ENCODE results near the gene SLC1A3. TPM values are rescaled to one million over a fixed set of nuclear protein-coding genes. Genes with fewer than 3 reads are reported as not detected.

Gene SLC1A3
- total RNA-seq, 4 donors from 2014 or later: 10.1 to 17.7 (median 12.9) TPM

DNA sequence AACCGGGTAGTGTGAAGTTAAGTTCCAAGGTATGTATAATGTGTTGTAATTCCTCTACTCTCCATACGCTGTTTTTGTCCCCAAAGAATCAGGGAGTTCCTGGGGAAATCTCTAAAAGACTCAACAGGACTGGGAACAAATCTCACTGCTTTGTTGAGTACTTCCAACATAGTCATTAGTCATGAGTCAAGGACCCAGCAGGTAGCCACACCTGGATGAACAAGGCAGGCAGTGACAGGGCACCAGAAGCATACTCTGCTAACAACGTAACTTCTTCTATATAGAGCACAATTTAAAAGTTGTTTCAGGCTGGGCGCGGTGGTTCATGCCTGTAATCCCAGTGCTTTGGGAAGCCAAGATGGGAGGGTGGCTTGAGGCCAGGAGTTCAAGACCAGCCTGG lies 126.8 kb downstream of the SLC1A3 start:
- no peak for DNase-seq (ENCODE audit: low spot score in 2 of 2)
- WGBS, 2 donors: 66 to 73% methylated on average over 5 of the region's 5 CpGs
- intact Hi-C loops (cut with DNase I; ENCODE audit: low total_unique reads): loop anchor here (5.0 to 10.0 kb wide), 2 partner anchors 272 to 1791 kb away; no protein-coding TSS in a partner anchor
- TF ChIP-seq POLR2A (IDR thresholded peaks at IDR 0.05): no peak
- TF ChIP-seq, protein P1, sequence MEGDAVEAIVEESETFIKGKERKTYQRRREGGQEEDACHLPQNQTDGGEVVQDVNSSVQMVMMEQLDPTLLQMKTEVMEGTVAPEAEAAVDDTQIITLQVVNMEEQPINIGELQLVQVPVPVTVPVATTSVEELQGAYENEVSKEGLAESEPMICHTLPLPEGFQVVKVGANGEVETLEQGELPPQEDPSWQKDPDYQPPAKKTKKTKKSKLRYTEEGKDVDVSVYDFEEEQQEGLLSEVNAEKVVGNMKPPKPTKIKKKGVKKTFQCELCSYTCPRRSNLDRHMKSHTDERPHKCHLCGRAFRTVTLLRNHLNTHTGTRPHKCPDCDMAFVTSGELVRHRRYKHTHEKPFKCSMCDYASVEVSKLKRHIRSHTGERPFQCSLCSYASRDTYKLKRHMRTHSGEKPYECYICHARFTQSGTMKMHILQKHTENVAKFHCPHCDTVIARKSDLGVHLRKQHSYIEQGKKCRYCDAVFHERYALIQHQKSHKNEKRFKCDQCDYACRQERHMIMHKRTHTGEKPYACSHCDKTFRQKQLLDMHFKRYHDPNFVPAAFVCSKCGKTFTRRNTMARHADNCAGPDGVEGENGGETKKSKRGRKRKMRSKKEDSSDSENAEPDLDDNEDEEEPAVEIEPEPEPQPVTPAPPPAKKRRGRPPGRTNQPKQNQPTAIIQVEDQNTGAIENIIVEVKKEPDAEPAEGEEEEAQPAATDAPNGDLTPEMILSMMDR (IDR thresholded peaks at IDR 0.05): no peak
- H3K4me3 ChIP-seq (ENCODE audit: low read depth, poor library complexity, severe bottlenecking): no peak overlapping the region

DNA sequence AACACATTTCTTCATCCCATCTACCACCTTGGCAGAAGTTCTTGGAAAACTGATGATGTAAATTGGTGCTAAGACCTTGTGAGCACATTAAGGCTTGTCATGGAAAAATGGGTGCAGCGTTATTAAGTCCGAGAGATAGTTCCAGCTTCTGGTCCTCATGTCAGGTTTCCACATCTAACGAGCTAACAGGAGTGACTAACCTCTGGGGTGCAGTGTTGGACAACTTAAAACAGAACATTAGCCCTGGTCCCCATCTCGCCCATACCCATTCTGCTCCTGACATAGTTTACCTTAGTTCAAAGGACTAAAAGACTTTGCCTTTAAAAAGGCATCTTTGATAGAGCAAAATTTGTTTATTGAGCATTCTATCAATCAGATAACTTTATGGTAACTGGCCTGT lies 128.0 kb downstream of the SLC1A3 start:
- no peak for DNase-seq (ENCODE audit: low spot score in 2 of 2)
- 44 to 50% methylated on average over 4 of the region's 4 CpGs for WGBS, 2 donors
- intact Hi-C loops (cut with DNase I; ENCODE audit: low total_unique reads): loop anchor here (5.0 to 10.0 kb wide), 2 partner anchors 270 to 1792 kb away; no protein-coding TSS in a partner anchor
- no peak overlapping the region for H3K4me3 ChIP-seq (ENCODE audit: low read depth, poor library complexity, severe bottlenecking)
- TF ChIP-seq POLR2A (IDR thresholded peaks at IDR 0.05): no peak
- TF ChIP-seq, protein P1 (IDR thresholded peaks at IDR 0.05): no peak

DNA sequence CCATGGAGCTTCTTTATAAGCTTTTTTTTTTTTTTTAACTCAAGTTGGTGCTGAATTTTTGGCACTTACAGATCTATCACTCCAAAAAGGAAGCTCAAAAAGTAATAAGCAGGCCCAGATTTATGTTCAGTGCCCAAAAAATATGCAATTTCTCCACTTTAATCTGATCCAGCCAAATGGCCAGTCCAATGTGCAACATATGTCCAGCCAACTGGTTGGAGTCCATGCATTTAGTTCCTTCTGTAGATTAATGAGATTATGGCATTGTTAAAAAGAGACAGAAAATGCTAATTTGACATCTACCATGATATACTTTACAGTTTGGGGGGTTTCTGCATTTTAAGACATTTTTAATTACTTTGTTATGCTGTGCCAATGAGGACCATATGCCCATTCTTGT lies 129.5 kb downstream of the SLC1A3 start:
- no peak for TF ChIP-seq POLR2A (IDR thresholded peaks at IDR 0.05)
- TF ChIP-seq, protein P1 (IDR thresholded peaks at IDR 0.05): no peak
- intact Hi-C loops (cut with DNase I; ENCODE audit: low total_unique reads): loop anchor here (10.0 kb wide), 1 partner anchor 269 kb away; no protein-coding TSS in a partner anchor
- DNase-seq (ENCODE audit: low spot score in 2 of 2): no peak
- no peak overlapping the region for H3K4me3 ChIP-seq (ENCODE audit: low read depth, poor library complexity, severe bottlenecking)
